GM21825 (cell line): Measurements from ENCODE around the gene ETS2.

Experiments
- ATAC-seq: cut with Tn5 transposase; IDR thresholded peaks from one replicate; pipeline ENCODE4 v1.9.1; 2021; ENCODE audit warnings: mild to moderate bottlenecking, moderate library complexity; ENCODE audit not compliant: unreplicated experiment

Gene ETS2

GRCh38 chr21:38800046-38800758, 5.5 kb upstream of the ETS2 start:
- ATAC-seq, result no peak

GRCh38 chr21:38800924-38801744, 4.6 kb upstream of the ETS2 start:
- no peak for ATAC-seq

- no peak for ATAC-seq
Measured at GRCh38 chr21:38802050-38803026, 3.4 kb upstream of the ETS2 start.

- ATAC-seq, result no peak
Measured at GRCh38 chr21:38803075-38803660, 2.6 kb upstream of the ETS2 start.

GRCh38 chr21:38804030-38804788, 1.5 kb upstream of the ETS2 start:
- no peak for ATAC-seq

GRCh38 chr21:38804789-38805327, 871 bp upstream of the ETS2 start:
- no peak for ATAC-seq

- ATAC-seq, result no peak
Measured at GRCh38 chr21:38806153-38806941, 618 bp downstream of the ETS2 start.

- no peak for ATAC-seq
Measured at GRCh38 chr21:38806942-38807284, 1.2 kb downstream of the ETS2 start.

- ATAC-seq, result no peak
Measured at GRCh38 chr21:38807441-38807871, 1.7 kb downstream of the ETS2 start.

GRCh38 chr21:38807986-38808385, 2.3 kb downstream of the ETS2 start:
- no peak for ATAC-seq

GRCh38 chr21:38809198-38809878, 3.6 kb downstream of the ETS2 start:
- no peak for ATAC-seq

- no peak for ATAC-seq
Measured at GRCh38 chr21:38810034-38810825, 4.5 kb downstream of the ETS2 start.

GRCh38 chr21:38810826-38811164, 5.1 kb downstream of the ETS2 start:
- ATAC-seq, result no peak

- no peak for ATAC-seq
Measured at GRCh38 chr21:38811257-38811656, 5.5 kb downstream of the ETS2 start.

GRCh38 chr21:38813143-38813542, 7.4 kb downstream of the ETS2 start:
- no peak for ATAC-seq

- ATAC-seq, result no peak
Measured at GRCh38 chr21:38813547-38813946, 7.8 kb downstream of the ETS2 start.

- no peak for ATAC-seq
Measured at GRCh38 chr21:38814126-38815059, 8.7 kb downstream of the ETS2 start.
